ENCODE data around the gene TTC17. TPM values are rescaled to one million over a fixed set of nuclear protein-coding genes. Genes with fewer than 3 reads are reported as not detected.
A peak's percentile ranks its signal among the peaks of the same experiment; 100 is the strongest.
"Not testable (repeated sequence)": the region's sequence is repeated elsewhere in the genome, so short reads cannot be mapped to it uniquely, and the experiment has no call there.

Gene TTC17
- polyA plus RNA-seq, 3 donors, result 34.7 to 82.5 (median 40.8) TPM

DNA sequence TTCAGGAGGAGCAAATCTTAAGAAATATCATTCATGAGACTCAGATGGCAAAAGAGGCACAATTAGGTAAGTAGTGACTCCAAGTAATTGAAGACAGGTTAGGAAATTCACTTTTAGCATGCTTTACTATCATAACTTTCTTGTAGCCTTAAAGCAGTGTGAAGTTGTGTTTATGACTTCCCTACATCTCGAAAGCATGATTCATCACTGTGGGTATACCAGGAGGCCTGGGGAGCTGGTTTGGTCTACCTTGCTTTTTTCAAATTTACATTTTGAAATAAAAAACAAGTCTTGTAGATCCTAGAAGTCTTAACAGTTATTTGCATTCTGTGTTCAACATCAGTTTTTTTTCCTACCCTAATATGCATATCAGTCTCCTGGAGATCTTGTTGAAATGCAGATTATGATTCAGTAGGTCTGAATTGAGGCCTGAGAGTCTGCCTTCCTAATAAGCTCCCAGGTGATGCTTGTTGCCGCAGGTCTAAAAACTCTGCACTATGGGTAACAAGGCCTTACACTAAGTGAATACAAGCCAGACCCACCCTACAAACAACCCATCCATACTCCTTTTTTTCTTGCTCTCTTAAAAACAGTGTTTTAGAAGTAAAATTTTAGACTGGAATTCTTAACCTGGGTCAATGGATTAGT is 41.4 kb downstream of the TTC17 start:
- H4K20me1 ChIP-seq (ENCODE audit: insufficient read depth, low read length), result no peaks in the 10 kb centered on the region
- Mint-ChIP-seq H3K4me3 (no peak overlapping the region), H3K9me3 (no peaks in the 10 kb centered on the region), H3K27ac (peak overlapping the region in 1 of 7 donors; percentile 40), H3K36me3 (peaks cover 87 to 90% of the 10 kb centered on the region in 2 donors), H3K27me3 (ENCODE audit: low read depth in 3 of 3) (no peaks in the 10 kb centered on the region), H3K4me1 (no peaks in the 10 kb centered on the region)
- intact Hi-C loops (cut with micrococcal nuclease), result loop anchor here in 1 of 2 donors (10.0 kb wide), 1 partner anchor 75 kb away; no protein-coding TSS in a partner anchor
- no peak overlapping the region for H2AFZ ChIP-seq (ENCODE audit: insufficient read depth, low read depth, low read length, poor library complexity, severe bottlenecking)
- H3K4me3 ChIP-seq (replicated peaks in 1 of 3; ENCODE audit: low read depth in 2 of 3, low read length in 3 of 3), result no peak overlapping the region
- no peak for DNase-seq
- no peaks in the 10 kb centered on the region for H3K4me1 ChIP-seq (ENCODE audit: control insufficient read depth in 1 of 2, insufficient read depth in 2 of 2, low read length in 2 of 2)
- H3K4me2 ChIP-seq (replicated peaks; ENCODE audit: extremely low read depth, low read length, poor library complexity, severe bottlenecking), result no peak overlapping the region
- WGBS (ENCODE audit: insufficient coverage), result no CpG with 5 or more reads among the region's 2 CpGs
- H3K27me3 ChIP-seq (ENCODE audit: control insufficient read depth in 2 of 2, insufficient read depth in 2 of 2, low read length in 2 of 2), result no peaks in the 10 kb centered on the region
- H3K27ac ChIP-seq (ENCODE audit: low read depth in 1 of 2, low read length in 2 of 2), result no peak overlapping the region
- H3K36me3 ChIP-seq (replicated peaks in 1 of 2; ENCODE audit: control insufficient read depth in 1 of 2, insufficient read depth in 2 of 2, low read length in 2 of 2), result peaks cover 94 to 96% of the 10 kb centered on the region in 2 donors
- no peaks in the 10 kb centered on the region for H3K79me2 ChIP-seq (ENCODE audit: insufficient read depth, low read length)
- H3K9me3 ChIP-seq (replicated peaks in 1 of 2; ENCODE audit: control insufficient read depth in 1 of 2, insufficient read depth in 1 of 2, low read length in 2 of 2), result no peaks in the 10 kb centered on the region
- TF ChIP-seq, protein P1, sequence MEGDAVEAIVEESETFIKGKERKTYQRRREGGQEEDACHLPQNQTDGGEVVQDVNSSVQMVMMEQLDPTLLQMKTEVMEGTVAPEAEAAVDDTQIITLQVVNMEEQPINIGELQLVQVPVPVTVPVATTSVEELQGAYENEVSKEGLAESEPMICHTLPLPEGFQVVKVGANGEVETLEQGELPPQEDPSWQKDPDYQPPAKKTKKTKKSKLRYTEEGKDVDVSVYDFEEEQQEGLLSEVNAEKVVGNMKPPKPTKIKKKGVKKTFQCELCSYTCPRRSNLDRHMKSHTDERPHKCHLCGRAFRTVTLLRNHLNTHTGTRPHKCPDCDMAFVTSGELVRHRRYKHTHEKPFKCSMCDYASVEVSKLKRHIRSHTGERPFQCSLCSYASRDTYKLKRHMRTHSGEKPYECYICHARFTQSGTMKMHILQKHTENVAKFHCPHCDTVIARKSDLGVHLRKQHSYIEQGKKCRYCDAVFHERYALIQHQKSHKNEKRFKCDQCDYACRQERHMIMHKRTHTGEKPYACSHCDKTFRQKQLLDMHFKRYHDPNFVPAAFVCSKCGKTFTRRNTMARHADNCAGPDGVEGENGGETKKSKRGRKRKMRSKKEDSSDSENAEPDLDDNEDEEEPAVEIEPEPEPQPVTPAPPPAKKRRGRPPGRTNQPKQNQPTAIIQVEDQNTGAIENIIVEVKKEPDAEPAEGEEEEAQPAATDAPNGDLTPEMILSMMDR (IDR thresholded peaks at IDR 0.05), result no peak
- H3K9ac ChIP-seq (ENCODE audit: insufficient read depth, low read length, poor library complexity, severe bottlenecking), result no peak overlapping the region

GRCh38 chr11:43401252-43401651 is 42.5 kb downstream of the TTC17 start:
- Histone ChIP-seq H3K4me3 (replicated peaks in 1 of 3; ENCODE audit: low read depth in 2 of 3, low read length in 3 of 3) (no peak overlapping the region), H3K4me2 (replicated peaks; ENCODE audit: extremely low read depth, low read length, poor library complexity, severe bottlenecking) (no peak overlapping the region), H3K27ac (ENCODE audit: low read depth in 1 of 2, low read length in 2 of 2) (no peak overlapping the region), H4K20me1 (ENCODE audit: insufficient read depth, low read length) (no peaks in the 10 kb centered on the region), H3K4me1 (ENCODE audit: control insufficient read depth in 1 of 2, insufficient read depth in 2 of 2, low read length in 2 of 2) (no peaks in the 10 kb centered on the region), H3K9ac (ENCODE audit: insufficient read depth, low read length, poor library complexity, severe bottlenecking) (no peak overlapping the region), H3K36me3 (replicated peaks in 1 of 2; ENCODE audit: control insufficient read depth in 1 of 2, insufficient read depth in 2 of 2, low read length in 2 of 2) (peaks cover 96 to 99% of the 10 kb centered on the region in 2 donors), H3K79me2 (ENCODE audit: insufficient read depth, low read length) (no peaks in the 10 kb centered on the region), H2AFZ (ENCODE audit: insufficient read depth, low read depth, low read length, poor library complexity, severe bottlenecking) (no peak overlapping the region), H3K9me3 (replicated peaks in 1 of 2; ENCODE audit: control insufficient read depth in 1 of 2, insufficient read depth in 1 of 2, low read length in 2 of 2) (no peaks in the 10 kb centered on the region), H3K27me3 (ENCODE audit: control insufficient read depth in 2 of 2, insufficient read depth in 2 of 2, low read length in 2 of 2) (no peaks in the 10 kb centered on the region)
- Mint-ChIP-seq H3K27me3 (ENCODE audit: low read depth in 3 of 3) (no peaks in the 10 kb centered on the region), H3K4me1 (no peaks in the 10 kb centered on the region), H3K36me3 (peaks cover 89 to 91% of the 10 kb centered on the region in 2 donors), H3K27ac (no peak overlapping the region), H3K9me3 (no peaks in the 10 kb centered on the region), H3K4me3 (no peak overlapping the region)
- no peak for DNase-seq
- TF ChIP-seq, protein P1 (IDR thresholded peaks at IDR 0.05), result no peak
- intact Hi-C loops (cut with micrococcal nuclease), result no loop called here
- 100% methylated on average over 2 of the region's 6 CpGs for WGBS (ENCODE audit: insufficient coverage)

GRCh38 chr11:43401811-43402210 is 43.1 kb downstream of the TTC17 start:
- H3K9ac ChIP-seq (ENCODE audit: insufficient read depth, low read length, poor library complexity, severe bottlenecking); H3K4me1 Mint-ChIP-seq; H3K4me3 Mint-ChIP-seq; H3K27me3 ChIP-seq (ENCODE audit: control insufficient read depth in 2 of 2, insufficient read depth in 2 of 2, low read length in 2 of 2); H3K4me3 ChIP-seq (replicated peaks in 1 of 3; ENCODE audit: low read depth in 2 of 3, low read length in 3 of 3); H3K79me2 ChIP-seq (ENCODE audit: insufficient read depth, low read length); H2AFZ ChIP-seq (ENCODE audit: insufficient read depth, low read depth, low read length, poor library complexity, severe bottlenecking); H3K27me3 Mint-ChIP-seq (ENCODE audit: low read depth in 3 of 3); H4K20me1 ChIP-seq (ENCODE audit: insufficient read depth, low read length); H3K4me2 ChIP-seq (replicated peaks; ENCODE audit: extremely low read depth, low read length, poor library complexity, severe bottlenecking); H3K27ac ChIP-seq (ENCODE audit: low read depth in 1 of 2, low read length in 2 of 2); DNase-seq; H3K4me1 ChIP-seq (ENCODE audit: control insufficient read depth in 1 of 2, insufficient read depth in 2 of 2, low read length in 2 of 2); H3K9me3 ChIP-seq (replicated peaks in 1 of 2; ENCODE audit: control insufficient read depth in 1 of 2, insufficient read depth in 1 of 2, low read length in 2 of 2); H3K9me3 Mint-ChIP-seq; intact Hi-C loops (cut with micrococcal nuclease): not testable (repeated sequence)
- Mint-ChIP-seq H3K27ac (peak overlapping the region in 1 of 7 donors; percentile 19), H3K36me3 (peaks cover 89 to 90% of the 10 kb centered on the region in 2 donors)
- WGBS (ENCODE audit: insufficient coverage), result no CpG with 5 or more reads among the region's 4 CpGs
- peaks cover 96 to 99% of the 10 kb centered on the region in 2 donors for H3K36me3 ChIP-seq (replicated peaks in 1 of 2; ENCODE audit: control insufficient read depth in 1 of 2, insufficient read depth in 2 of 2, low read length in 2 of 2)

Measured in CD14-positive monocyte (primary cell).